Nephron (organoid): ENCODE results near the gene SPTBN2.

Experiments used
- H3K27ac Mint-ChIP-seq, 3 experiments: 2 replicates each; pipeline ENCODE4 v1.8.0; 2020; ENCODE audit warnings: mixed read lengths in 3 of 3, mild to moderate bottlenecking in 2 of 3, moderate library complexity in 1 of 3
- H3K27me3 Mint-ChIP-seq: 2 replicates; pipeline ENCODE4 v1.8.0; 2021; ENCODE audit warnings: low read depth, mild to moderate bottlenecking, moderate library complexity, mixed read lengths
- H3K36me3 Mint-ChIP-seq: 2 replicates; pipeline ENCODE4 v1.8.0; 2020; ENCODE audit warnings: low read depth, mixed read lengths
- H3K4me1 Mint-ChIP-seq: 2 replicates; pipeline ENCODE4 v1.8.0; 2020; ENCODE audit warnings: mixed read lengths
- H3K4me3 Mint-ChIP-seq, 3 experiments: 2 replicates each; pipeline ENCODE4 v1.8.0; 2020; ENCODE audit warnings: mild to moderate bottlenecking in 3 of 3, mixed read lengths in 3 of 3, moderate library complexity in 2 of 3
- H3K9me3 Mint-ChIP-seq: 2 replicates; pipeline ENCODE4 v1.8.0; 2020; ENCODE audit warnings: mixed read lengths
- TF ChIP-seq, protein P1 (sequence below), 3 experiments: fragments of 200-600 bp; sonication (generic); IDR thresholded peaks; one replicate each; pipeline ENCODE4 v1.5.0; 2021; ENCODE audit warnings: antibody characterized with exemption in 3 of 3; ENCODE audit not compliant: unreplicated experiment in 3 of 3

The SPTBN2 gene

DNA sequence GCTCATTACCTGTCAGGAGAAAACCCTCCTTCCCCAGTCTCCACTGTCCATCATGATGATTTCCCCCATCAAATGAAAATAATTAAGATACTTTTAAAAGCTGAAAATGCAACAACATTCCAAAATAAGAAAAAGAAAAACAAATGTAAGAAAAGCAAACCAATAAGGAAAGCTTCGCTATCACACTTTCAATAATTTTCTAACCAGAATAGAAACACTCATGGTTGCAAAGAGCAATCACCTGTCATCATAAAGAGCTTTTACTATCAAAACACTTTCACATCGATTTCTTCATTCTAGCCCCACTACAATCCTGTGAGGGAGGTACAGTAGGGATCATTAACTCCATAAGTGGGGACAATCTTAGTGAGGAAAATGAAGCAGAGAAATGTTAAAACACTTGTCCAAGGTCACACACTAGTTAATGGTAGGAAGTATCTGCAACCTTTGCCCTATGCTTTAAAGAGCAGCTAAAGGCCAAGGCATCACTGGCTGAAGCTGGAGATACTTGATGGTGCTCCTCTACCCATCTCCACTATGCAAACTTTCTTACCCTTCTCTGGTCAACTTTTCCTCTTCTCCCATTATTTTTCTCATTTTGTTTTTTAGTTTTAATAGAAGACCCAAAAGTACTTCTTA lies 53.9 kb downstream of the SPTBN2 start:
- Mint-ChIP-seq H3K27ac (peak overlapping the region in 2 of 3 experiments; percentile 27 to 62), H3K36me3 (peaks cover 26% of the 10 kb centered on the region), H3K4me1 (peaks cover 51% of the 10 kb centered on the region), H3K9me3 (no peaks in the 10 kb centered on the region), H3K27me3 (no peaks in the 10 kb centered on the region), H3K4me3 (peak overlapping the region; percentile 66 to 79 (median 75))
- TF ChIP-seq, protein P1, sequence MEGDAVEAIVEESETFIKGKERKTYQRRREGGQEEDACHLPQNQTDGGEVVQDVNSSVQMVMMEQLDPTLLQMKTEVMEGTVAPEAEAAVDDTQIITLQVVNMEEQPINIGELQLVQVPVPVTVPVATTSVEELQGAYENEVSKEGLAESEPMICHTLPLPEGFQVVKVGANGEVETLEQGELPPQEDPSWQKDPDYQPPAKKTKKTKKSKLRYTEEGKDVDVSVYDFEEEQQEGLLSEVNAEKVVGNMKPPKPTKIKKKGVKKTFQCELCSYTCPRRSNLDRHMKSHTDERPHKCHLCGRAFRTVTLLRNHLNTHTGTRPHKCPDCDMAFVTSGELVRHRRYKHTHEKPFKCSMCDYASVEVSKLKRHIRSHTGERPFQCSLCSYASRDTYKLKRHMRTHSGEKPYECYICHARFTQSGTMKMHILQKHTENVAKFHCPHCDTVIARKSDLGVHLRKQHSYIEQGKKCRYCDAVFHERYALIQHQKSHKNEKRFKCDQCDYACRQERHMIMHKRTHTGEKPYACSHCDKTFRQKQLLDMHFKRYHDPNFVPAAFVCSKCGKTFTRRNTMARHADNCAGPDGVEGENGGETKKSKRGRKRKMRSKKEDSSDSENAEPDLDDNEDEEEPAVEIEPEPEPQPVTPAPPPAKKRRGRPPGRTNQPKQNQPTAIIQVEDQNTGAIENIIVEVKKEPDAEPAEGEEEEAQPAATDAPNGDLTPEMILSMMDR (IDR thresholded peaks at IDR 0.05; ENCODE audit: unreplicated experiment in 3 of 3), result no peak

DNA sequence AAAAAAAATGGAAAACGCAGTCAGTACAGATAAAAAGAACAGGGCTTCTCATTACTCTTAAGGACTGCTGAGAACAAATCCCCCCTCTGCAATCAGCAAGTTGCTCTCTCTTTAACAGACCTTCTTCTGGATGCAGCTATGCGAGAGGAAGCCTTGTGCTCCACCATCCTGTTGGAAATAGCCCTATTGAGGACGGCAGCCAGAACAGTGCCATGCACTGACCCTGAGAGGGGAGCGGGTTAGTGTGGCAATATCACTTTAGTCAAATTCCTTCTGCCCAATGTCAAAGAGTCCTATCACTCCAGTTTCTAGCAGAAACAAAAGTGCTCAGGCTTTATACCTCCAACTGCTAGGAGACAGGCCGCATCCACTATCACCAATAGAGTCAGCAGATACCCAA lies 58.2 kb downstream of the SPTBN2 start:
- peaks cover 49% of the 10 kb centered on the region for H3K4me1 Mint-ChIP-seq
- no peaks in the 10 kb centered on the region for H3K9me3 Mint-ChIP-seq
- H3K36me3 Mint-ChIP-seq, result peaks cover 50% of the 10 kb centered on the region
- H3K27ac Mint-ChIP-seq, result peak overlapping the region in 1 of 3 experiments; percentile 50
- H3K4me3 Mint-ChIP-seq, result no peak overlapping the region
- TF ChIP-seq, protein P1 (IDR thresholded peaks at IDR 0.05; ENCODE audit: unreplicated experiment in 3 of 3), result no peak
- no peaks in the 10 kb centered on the region for H3K27me3 Mint-ChIP-seq

DNA sequence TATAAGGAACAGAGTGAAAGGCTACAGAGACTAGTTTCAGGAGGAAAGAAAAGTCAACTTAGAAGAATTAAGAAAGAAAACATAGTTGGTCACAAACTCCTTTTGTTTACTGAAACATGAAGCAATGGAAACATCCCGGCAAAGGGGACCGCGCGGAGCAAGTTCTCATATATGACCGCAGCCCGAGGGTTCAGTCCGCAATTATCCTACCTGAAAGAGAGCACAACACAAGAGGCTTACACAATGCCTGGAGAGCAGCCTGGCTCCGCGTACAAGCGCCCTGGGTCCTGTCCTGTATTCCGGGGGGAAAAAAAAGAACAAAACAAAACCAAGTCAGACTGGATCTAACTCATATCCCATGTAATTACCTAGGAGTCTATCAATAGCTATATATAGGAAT lies 63.6 kb downstream of the SPTBN2 start:
- H3K4me3 Mint-ChIP-seq, result no peak overlapping the region
- no peaks in the 10 kb centered on the region for H3K9me3 Mint-ChIP-seq
- peaks cover 67% of the 10 kb centered on the region for H3K36me3 Mint-ChIP-seq
- H3K27me3 Mint-ChIP-seq, result no peaks in the 10 kb centered on the region
- peaks cover 22% of the 10 kb centered on the region for H3K4me1 Mint-ChIP-seq
- TF ChIP-seq, protein P1 (IDR thresholded peaks at IDR 0.05; ENCODE audit: unreplicated experiment in 3 of 3), result no peak
- H3K27ac Mint-ChIP-seq, result no peak overlapping the region

DNA sequence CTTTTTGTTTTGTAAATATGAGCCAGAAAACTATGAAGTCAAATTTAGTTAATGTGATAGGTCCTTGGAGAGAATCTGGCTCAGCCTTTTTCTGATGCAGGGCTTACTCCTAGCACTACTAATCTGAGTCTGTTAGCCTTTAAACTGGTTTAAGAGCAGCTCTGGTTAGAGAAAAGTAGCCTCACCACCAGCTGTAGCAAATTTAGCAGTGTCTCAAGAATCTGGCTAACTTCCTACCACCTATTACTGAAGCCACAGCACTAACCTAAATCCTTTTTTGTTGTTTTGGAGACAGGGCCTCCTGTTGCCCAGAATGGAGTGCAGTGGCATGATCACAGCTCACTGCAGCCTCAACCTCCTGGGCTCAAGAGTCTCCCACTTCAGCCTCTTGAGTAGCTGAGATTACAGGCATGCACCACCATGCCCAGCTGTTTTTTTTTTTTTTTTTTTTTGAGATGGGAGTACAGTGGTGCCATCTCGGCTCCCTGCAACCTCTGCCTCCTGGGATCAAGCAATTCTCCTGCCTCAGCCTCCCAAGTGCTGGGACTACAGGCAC lies 65.2 kb downstream of the SPTBN2 start:
- Mint-ChIP-seq H3K27ac (no peak overlapping the region), H3K4me3 (no peak overlapping the region), H3K36me3 (peaks cover 70% of the 10 kb centered on the region), H3K27me3 (no peaks in the 10 kb centered on the region), H3K9me3 (no peaks in the 10 kb centered on the region), H3K4me1 (peaks cover 10% of the 10 kb centered on the region)
- TF ChIP-seq, protein P1 (IDR thresholded peaks at IDR 0.05; ENCODE audit: unreplicated experiment in 3 of 3), result no peak

DNA sequence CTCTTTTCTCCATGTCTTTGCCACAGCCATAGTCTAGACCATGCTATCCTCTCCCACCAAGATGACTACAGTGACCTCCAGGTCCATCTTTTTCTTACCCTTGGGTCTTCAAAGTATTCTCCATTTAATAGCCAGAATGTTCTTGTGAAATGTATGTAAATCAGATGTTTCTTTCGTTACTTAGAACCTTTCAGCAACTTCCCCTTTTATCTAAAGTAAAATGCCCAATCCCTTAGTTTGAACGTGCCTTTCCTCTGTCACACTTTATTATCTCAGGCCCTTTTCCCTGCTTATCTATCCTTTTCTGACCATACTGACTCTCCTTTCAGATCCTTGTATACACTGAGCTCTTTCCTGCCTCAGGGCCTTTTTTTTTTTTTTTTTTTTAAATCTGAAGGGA lies 69.3 kb downstream of the SPTBN2 start:
- H3K27ac Mint-ChIP-seq, result no peak overlapping the region
- H3K36me3 Mint-ChIP-seq, result peaks cover 51% of the 10 kb centered on the region
- no peaks in the 10 kb centered on the region for H3K9me3 Mint-ChIP-seq
- H3K4me3 Mint-ChIP-seq, result no peak overlapping the region
- TF ChIP-seq, protein P1 (IDR thresholded peaks at IDR 0.05; ENCODE audit: unreplicated experiment in 3 of 3), result no peak
- no peaks in the 10 kb centered on the region for H3K4me1 Mint-ChIP-seq
- no peaks in the 10 kb centered on the region for H3K27me3 Mint-ChIP-seq

DNA sequence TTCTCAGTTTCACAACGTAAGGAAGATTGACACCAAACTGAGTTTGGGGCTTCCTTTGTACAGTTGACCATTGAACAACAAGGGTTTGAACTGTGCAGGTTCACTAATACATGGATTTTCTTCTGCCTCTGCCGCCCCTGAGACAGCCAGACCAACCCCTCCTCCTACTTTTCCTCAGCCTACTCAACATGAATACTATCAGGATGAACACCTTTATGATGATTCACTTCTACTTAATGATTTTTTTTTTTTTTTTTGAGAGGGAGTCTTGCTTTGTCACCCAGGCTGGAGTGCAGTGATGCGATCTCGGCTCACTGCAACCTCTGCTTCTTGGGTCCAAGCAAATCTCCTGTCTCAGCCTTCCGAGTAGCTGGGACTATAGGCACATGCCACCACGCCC lies 75.9 kb downstream of the SPTBN2 start:
- Mint-ChIP-seq H3K27me3 (no peaks in the 10 kb centered on the region), H3K36me3 (peaks cover 62% of the 10 kb centered on the region), H3K9me3 (no peaks in the 10 kb centered on the region), H3K4me3 (no peak overlapping the region), H3K27ac (no peak overlapping the region), H3K4me1 (no peaks in the 10 kb centered on the region)
- TF ChIP-seq, protein P1 (IDR thresholded peaks at IDR 0.05; ENCODE audit: unreplicated experiment in 3 of 3), result no peak
